ENCODE measurements around the gene ME1. TPM values are rescaled to one million over a fixed set of nuclear protein-coding genes. Genes with fewer than 3 reads are reported as not detected.

Gene ME1
- total RNA-seq, 1 experiment from 2014 or later = 7.8 TPM

GRCh38 chr6:83226517-83226916 lies 204.3 kb downstream of the ME1 start:
- no peak overlapping the region for H3K14ac ChIP-seq (ENCODE audit: insufficient read depth, low read length)
- no peak overlapping the region for H3K4ac ChIP-seq (ENCODE audit: low read depth, low read length)
- no peaks in the 10 kb centered on the region for H4K20me1 ChIP-seq (ENCODE audit: control insufficient read depth, insufficient read depth, insufficient read length)
- H2BK120ac ChIP-seq (ENCODE audit: low read depth, low read length, poor library complexity, severe bottlenecking) = no peak overlapping the region
- H3K36me3 Mint-ChIP-seq (ENCODE audit: insufficient read depth in 1 of 3, low read depth in 3 of 3) = no peaks in the 10 kb centered on the region
- TF ChIP-seq, protein P1, sequence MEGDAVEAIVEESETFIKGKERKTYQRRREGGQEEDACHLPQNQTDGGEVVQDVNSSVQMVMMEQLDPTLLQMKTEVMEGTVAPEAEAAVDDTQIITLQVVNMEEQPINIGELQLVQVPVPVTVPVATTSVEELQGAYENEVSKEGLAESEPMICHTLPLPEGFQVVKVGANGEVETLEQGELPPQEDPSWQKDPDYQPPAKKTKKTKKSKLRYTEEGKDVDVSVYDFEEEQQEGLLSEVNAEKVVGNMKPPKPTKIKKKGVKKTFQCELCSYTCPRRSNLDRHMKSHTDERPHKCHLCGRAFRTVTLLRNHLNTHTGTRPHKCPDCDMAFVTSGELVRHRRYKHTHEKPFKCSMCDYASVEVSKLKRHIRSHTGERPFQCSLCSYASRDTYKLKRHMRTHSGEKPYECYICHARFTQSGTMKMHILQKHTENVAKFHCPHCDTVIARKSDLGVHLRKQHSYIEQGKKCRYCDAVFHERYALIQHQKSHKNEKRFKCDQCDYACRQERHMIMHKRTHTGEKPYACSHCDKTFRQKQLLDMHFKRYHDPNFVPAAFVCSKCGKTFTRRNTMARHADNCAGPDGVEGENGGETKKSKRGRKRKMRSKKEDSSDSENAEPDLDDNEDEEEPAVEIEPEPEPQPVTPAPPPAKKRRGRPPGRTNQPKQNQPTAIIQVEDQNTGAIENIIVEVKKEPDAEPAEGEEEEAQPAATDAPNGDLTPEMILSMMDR (conservative IDR thresholded peaks at IDR 0.05) = no peak
- no peaks in the 10 kb centered on the region for H3K9me3 Mint-ChIP-seq
- H3K4me1 Mint-ChIP-seq = no peaks in the 10 kb centered on the region
- no peaks in the 10 kb centered on the region for H3K9me3 ChIP-seq (ENCODE audit: control insufficient read depth, low read depth, low read length)
- no peak overlapping the region for H3T11ph ChIP-seq (ENCODE audit: low read length)
- no peak overlapping the region for H3K4me2 ChIP-seq (ENCODE audit: insufficient read depth, insufficient read length, low read length)
- no peak overlapping the region for H3K27ac ChIP-seq (ENCODE audit: insufficient read length, low read depth, low read length)
- no peak overlapping the region for H4K5ac ChIP-seq (ENCODE audit: insufficient read length, low read depth, low read length)
- H3K27me3 ChIP-seq (ENCODE audit: insufficient read depth, low read length) = no peaks in the 10 kb centered on the region
- no peak overlapping the region for H4K91ac ChIP-seq (ENCODE audit: insufficient read length, low read depth, low read length)
- no peak overlapping the region for H2BK15ac ChIP-seq (ENCODE audit: low read depth, low read length)
- no peak overlapping the region for H3K56ac ChIP-seq (ENCODE audit: insufficient read length, low read depth, low read length)
- no peak overlapping the region for H2BK12ac ChIP-seq (ENCODE audit: insufficient read length, low read depth, low read length)
- no peaks in the 10 kb centered on the region for H3K79me1 ChIP-seq (ENCODE audit: insufficient read depth, low read depth, low read length, poor library complexity, severe bottlenecking)
- no peak overlapping the region for H2AK5ac ChIP-seq (ENCODE audit: insufficient read length, low read length)
- H3K4me3 Mint-ChIP-seq = no peak overlapping the region
- no peaks in the 10 kb centered on the region for H3K79me2 ChIP-seq (ENCODE audit: insufficient read depth, low read length)
- no peak overlapping the region for H2AFZ ChIP-seq (ENCODE audit: low read length)
- H3K4me1 ChIP-seq (ENCODE audit: insufficient read depth, low read length) = no peaks in the 10 kb centered on the region
- WGBS (ENCODE audit: extremely low coverage, insufficient read length, low lambda C conversion rate) = no CpG with 5 or more reads among the region's 1 CpG
- H3K27ac Mint-ChIP-seq = no peak overlapping the region
- no peak for DNase-seq
- no peaks in the 10 kb centered on the region for H3K27me3 Mint-ChIP-seq (ENCODE audit: low read depth)
- H3K9ac ChIP-seq (ENCODE audit: extremely low read depth, insufficient read length, low read length) = no peak overlapping the region
- H4K8ac ChIP-seq (replicated peaks; ENCODE audit: insufficient read length, low read depth, low read length) = no peak overlapping the region
- no peak overlapping the region for H3K23ac ChIP-seq (ENCODE audit: insufficient read length, low read depth, low read length)
- H2BK5ac ChIP-seq (ENCODE audit: insufficient read length, low read length) = no peak overlapping the region
- H3K18ac ChIP-seq (ENCODE audit: insufficient read length, low read depth, low read length) = no peak overlapping the region
- H2BK20ac ChIP-seq (ENCODE audit: low read depth, low read length, poor library complexity, severe bottlenecking) = no peak overlapping the region
- H3K23me2 ChIP-seq (ENCODE audit: insufficient read length, low read depth, low read length, poor library complexity, severe bottlenecking) = no peaks in the 10 kb centered on the region
